Upper lobe of left lung (tissue), 4 donors: ENCODE measurements around the gene PCBP3.

Experiments
- CTCF ChIP-seq, 6 experiments: fragments of 450-650 bp in 4 of 6; fragments of 200-600 bp in 2 of 6; sonication (generic) in 2 of 6; IDR thresholded peaks; one replicate each; pipeline ENCODE4 v1.5.1; 2016 to 2019; ENCODE audit warnings: antibody characterized with exemption in 6 of 6
- EP300 ChIP-seq, 4 donors: sonication (generic); formaldehyde crosslinking; IDR thresholded peaks; one replicate each; pipeline ENCODE4 v1.5.1; 2017; ENCODE audit warnings: antibody characterized with exemption in 4 of 4, control low read depth in 2 of 4

- TF ChIP-seq CTCF (IDR thresholded peaks at IDR 0.05) = no peak
- no peak for TF ChIP-seq EP300 (IDR thresholded peaks at IDR 0.05)
Observed at GRCh38 chr21:45947716-45948255, 304.3 kb downstream of the PCBP3 start.
